ENCODE results near the gene MDK. TPM values are rescaled to one million over a fixed set of nuclear protein-coding genes. Genes with fewer than 3 reads are reported as not detected.

The MDK gene
- total and polyA plus RNA-seq, 2 donors (not counting 3 experiments of a cell fraction or from before 2014, with no cell fraction given) = 331 to 893 TPM

DNA sequence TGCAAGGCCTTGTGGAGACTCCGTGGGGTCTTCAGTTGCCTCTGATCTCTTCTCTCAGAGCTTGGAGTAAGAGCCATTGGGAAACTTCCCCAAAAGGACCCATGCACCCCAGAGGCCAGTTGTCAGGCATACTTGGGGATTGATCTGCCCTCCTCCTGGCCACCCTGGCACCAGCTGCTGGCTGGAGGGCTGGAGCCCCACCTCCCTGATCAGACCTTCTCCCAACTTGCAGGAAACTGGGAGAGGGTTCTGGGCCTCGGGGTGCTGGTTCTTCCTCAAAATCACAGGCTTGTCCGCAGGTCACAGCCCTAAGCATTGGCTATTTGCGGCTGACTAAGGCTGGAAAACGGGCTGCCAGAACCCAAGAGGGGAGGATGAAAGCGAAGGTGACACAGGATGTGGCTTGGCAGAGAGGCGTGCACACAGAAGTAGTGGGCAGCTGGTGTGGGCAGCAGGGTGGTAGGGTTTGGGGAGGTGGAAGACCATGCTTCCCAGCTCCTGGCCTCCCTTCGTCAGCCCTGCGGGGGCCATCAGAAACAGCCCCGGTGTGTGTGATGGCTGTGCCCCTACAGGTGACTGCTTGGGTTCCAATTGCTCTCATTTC, 35.5 kb upstream of the MDK start:
- Histone ChIP-seq H3K36me3 (ENCODE audit: control insufficient read depth in 2 of 2, extremely low read depth in 1 of 2, insufficient read depth in 2 of 2, low read length in 2 of 2) (no peaks in the 10 kb centered on the region), H3K4me1 (ENCODE audit: control insufficient read depth, extremely low read depth, insufficient read depth, low read length) (peaks cover 46% of the 10 kb centered on the region), H3K27ac (ENCODE audit: insufficient read depth, low read depth, low read length) (peak overlapping the region; percentile 33), H3K9me1 (replicated peaks; ENCODE audit: control insufficient read depth, extremely low read depth, insufficient read depth, low read length) (no peaks in the 10 kb centered on the region), H3K9me3 (replicated peaks; ENCODE audit: control insufficient read depth, insufficient read depth, low read length) (no peaks in the 10 kb centered on the region), H3K27me3 (ENCODE audit: control insufficient read depth in 2 of 2, insufficient read depth in 2 of 2, low read length in 2 of 2) (no peaks in the 10 kb centered on the region), H4K20me1 (replicated peaks; ENCODE audit: control insufficient read depth, extremely low read depth, insufficient read depth, low read length) (no peaks in the 10 kb centered on the region), H3K9ac (replicated peaks; ENCODE audit: extremely low read depth, insufficient read depth, low read length) (peak overlapping the region; percentile 53), H3K79me2 (ENCODE audit: control insufficient read depth, insufficient read depth, low read length) (peaks cover 30% of the 10 kb centered on the region), H3K4me3 (replicated peaks in 1 of 3; ENCODE audit: insufficient read depth in 1 of 3, low read depth in 1 of 3, low read length in 3 of 3) (peak overlapping the region; percentile 9 to 61 (median 38)), H2AFZ (ENCODE audit: low read depth, low read length) (no peak overlapping the region), H3K4me2 (ENCODE audit: insufficient read depth, low read length) (peak overlapping the region; percentile 81)
- TF ChIP-seq GATA2 (IDR thresholded peaks at IDR 0.05; ENCODE audit: insufficient read depth, insufficient read length, low read depth, low read length) (no peak), MAX (IDR thresholded peaks at IDR 0.05; ENCODE audit: insufficient read depth, insufficient read length) (no peak), MYC (IDR thresholded peaks at IDR 0.05; ENCODE audit: low read depth, low read length) (no peak), POLR2A (IDR thresholded peaks at IDR 0.05; ENCODE audit: low read depth, low read length) (no peak), CTCF (IDR thresholded peaks at IDR 0.05; ENCODE audit: extremely low read depth in 1 of 2, insufficient read depth in 1 of 2, low read depth in 1 of 2, low read length in 2 of 2) (no peak)
- DNase-seq (ENCODE audit: low read depth, low spot score) = no peak
- no TSS peak for BruUV-seq (replicated peaks)
- intact Hi-C loops (cut with micrococcal nuclease) = loop anchor here (1.0 kb wide), 2 partner anchors 31 to 49 kb away; no protein-coding TSS in a partner anchor
- dilution Hi-C loops (cut with MboI; ENCODE audit: extremely low pct_ligation_motif_present, low sequenced_read_pairs) = no loop called here
- CTCF ChIA-PET = interaction anchor here (0.6 to 2.8 kb wide), 15 partner anchors 11 to 107 kb away, joined by 3 to 19 read pairs (median 4); partner anchors contain the start of gene CREB3L1
- POLR2A ChIA-PET = no interaction called here
- FAIRE-seq = peak; percentile 18
